Endothelial cell of umbilical vein (primary cell): Measurements from ENCODE around the gene ZBP1. TPM values are rescaled to one million over a fixed set of nuclear protein-coding genes. Genes with fewer than 3 reads are reported as not detected.

ENCODE experiments used
- BruUV-seq: library from RNA; stranded (reverse); fragments of 400-500 nt; replicated peaks from 2 replicates; lab custom pipeline; 2021; lab: Mats Ljungman, UMichigan
- CTCF ChIA-PET: fragments of 300-600, 350-600 bp; sonication (Branson Sonifier 250); formaldehyde crosslinking; loops from one replicate; lab custom pipeline; 2021; ENCODE audit warnings: antibody characterized with exemption, inconsistent platforms; lab: Charles Lee
- POLR2A ChIA-PET: fragments of 300-600, 350-600 bp; sonication (Branson Sonifier 250); formaldehyde crosslinking; loops from one replicate; lab custom pipeline; 2021; ENCODE audit warnings: antibody characterized with exemption, inconsistent platforms; lab: Charles Lee
- DNase-seq: peaks from one replicate; pipeline ENCODE4 v3.0.0-alpha.2; 2011; ENCODE audit warnings: low read depth, low spot score
- FAIRE-seq: peaks from 2 replicates; lab custom pipeline; 2011; peaks lifted over from hg19 to GRCh38; lab: Jason Lieb, UNC
- H2AFZ ChIP-seq: 2 replicates; pipeline ENCODE4 v1.6.0; 2012; ENCODE audit warnings: low read depth, low read length, control low read depth, inconsistent platforms
- H3K27ac ChIP-seq: 2 replicates; pipeline ENCODE4 v1.5.1; 2011; ENCODE audit warnings: low read depth, mild to moderate bottlenecking, control low read depth, low read length, moderate library complexity; ENCODE audit not compliant: insufficient read depth
- H3K27me3 ChIP-seq, 2 experiments: 2 replicates each; pipeline versions ENCODE4 v1.6.0 to v1.6.1; 2011; ENCODE audit warnings: low read length in 2 of 2, mixed read lengths in 1 of 2; ENCODE audit not compliant: control insufficient read depth in 2 of 2, insufficient read depth in 2 of 2
- H3K36me3 ChIP-seq, 2 experiments: 2 replicates in 1 of 2; 3 replicates in 1 of 2; pipeline ENCODE4 v1.5.1; 2011; ENCODE audit warnings: low read length in 2 of 2, mild to moderate bottlenecking in 1 of 2, moderate library complexity in 1 of 2; ENCODE audit not compliant: control insufficient read depth in 2 of 2, insufficient read depth in 2 of 2; ENCODE audit errors: extremely low read depth in 1 of 2
- H3K4me1 ChIP-seq: 3 replicates; pipeline ENCODE4 v1.5.1; 2011; ENCODE audit warnings: mild to moderate bottlenecking, low read length; ENCODE audit not compliant: control insufficient read depth, insufficient read depth; ENCODE audit errors: extremely low read depth
- H3K4me2 ChIP-seq: 2 replicates; pipeline ENCODE4 v1.6.1; 2011; ENCODE audit warnings: low read length, control low read depth, mixed read lengths; ENCODE audit not compliant: insufficient read depth
- H3K4me3 ChIP-seq, 3 experiments: fragments of 200-600 bp in 1 of 3; sonication (generic), shearing (Covaris generic) in 1 of 3; replicated peaks in 1 of 3; 2 replicates each; pipeline ENCODE4 v1.5.1; 2011 to 2016; ENCODE audit warnings: control low read depth in 3 of 3, low read length in 3 of 3, mild to moderate bottlenecking in 2 of 3, inconsistent platforms in 1 of 3, low read depth in 1 of 3, moderate library complexity in 1 of 3; ENCODE audit not compliant: insufficient read depth in 1 of 3
- H3K79me2 ChIP-seq: 2 replicates; pipeline ENCODE4 v1.6.0; 2012; ENCODE audit warnings: low read length, inconsistent platforms; ENCODE audit not compliant: control insufficient read depth, insufficient read depth
- H3K9ac ChIP-seq: replicated peaks from 2 replicates; pipeline ENCODE3; 2011; ENCODE audit warnings: low read length, control low read depth; ENCODE audit not compliant: insufficient read depth; ENCODE audit errors: extremely low read depth
- H3K9me1 ChIP-seq: replicated peaks from 3 replicates; pipeline ENCODE4 v1.6.0; 2011; ENCODE audit warnings: mild to moderate bottlenecking, low read length; ENCODE audit not compliant: control insufficient read depth, insufficient read depth; ENCODE audit errors: extremely low read depth
- H3K9me3 ChIP-seq: replicated peaks from 2 replicates; pipeline ENCODE4 v1.5.1; 2012; ENCODE audit warnings: low read length, inconsistent platforms; ENCODE audit not compliant: control insufficient read depth, insufficient read depth
- H4K20me1 ChIP-seq: replicated peaks from 2 replicates; pipeline ENCODE3; 2011; ENCODE audit warnings: mild to moderate bottlenecking, low read length; ENCODE audit not compliant: control insufficient read depth, insufficient read depth; ENCODE audit errors: extremely low read depth
- EZH2 ChIP-seq: IDR thresholded peaks from 2 replicates; pipeline ENCODE4 v1.6.1; 2012; ENCODE audit warnings: borderline replicate concordance, low read depth, mild to moderate bottlenecking, moderate library complexity, low read length, inconsistent platforms; ENCODE audit not compliant: severe bottlenecking
- FOS ChIP-seq: IDR thresholded peaks from 2 replicates; pipeline ENCODE4 v1.6.1; 2011; ENCODE audit warnings: mild to moderate bottlenecking, low read length, moderate library complexity, borderline replicate concordance; ENCODE audit not compliant: insufficient read depth
- GATA2 ChIP-seq: IDR thresholded peaks from 2 replicates; pipeline ENCODE4 v1.7.0; 2011; ENCODE audit warnings: low read depth, mild to moderate bottlenecking, moderate library complexity, mixed read lengths, low read length; ENCODE audit not compliant: insufficient read length, insufficient read depth
- JUN ChIP-seq: IDR thresholded peaks from 2 replicates; pipeline ENCODE4 v1.6.1; 2011; ENCODE audit warnings: borderline replicate concordance, low read depth; ENCODE audit not compliant: insufficient read length, insufficient read depth
- MYC ChIP-seq: IDR thresholded peaks from one replicate; pipeline ENCODE4 v1.6.1; 2011; ENCODE audit warnings: mild to moderate bottlenecking, low read depth, low read length
- POLR2A ChIP-seq: IDR thresholded peaks from 2 replicates; pipeline ENCODE4 v1.6.1; 2012; ENCODE audit warnings: low read depth, mild to moderate bottlenecking, control low read depth, low read length
- POLR2AphosphoS5 ChIP-seq: IDR thresholded peaks from 2 replicates; pipeline ENCODE4 v1.6.1; 2012; ENCODE audit warnings: low read depth, mild to moderate bottlenecking, control low read depth, low read length, moderate library complexity; ENCODE audit not compliant: insufficient read depth
- dilution Hi-C: fragments of 300-500 bp; cut with MboI; formaldehyde crosslinking; loops from one replicate; pipeline ENCODE4 v1.15.0; 2019; ENCODE audit warnings: low sequenced_read_pairs; ENCODE audit not compliant: extremely low pct_ligation_motif_present
- intact Hi-C: fragments of 100-400 bp; cut with micrococcal nuclease; formaldehyde crosslinking; loops from one replicate; pipeline ENCODE4 v1.10.0; 2022
- polyA plus RNA-seq, 4 experiments: library from polyadenylated mRNA; depleted of rRNA in 3 of 4; stranded (reverse) in 3 of 4; unstranded in 1 of 4; fragments of >200 nt; gene quantifications; 2 replicates each; pipeline versions ENCODE4 v1.2.1 to v1.2.3, GENCODE V29; 2011 to 2012; ENCODE audit warnings: missing spikeins in 1 of 4
- total RNA-seq: library from RNA; stranded (reverse); gene quantifications from 2 replicates; pipeline ENCODE4 v1.2.3, GENCODE V29; 2021
- TF ChIP-seq, protein P1 (sequence below), 2 donors: IDR thresholded peaks; 1 replicate in 1 of 2; 2 replicates in 1 of 2; pipeline ENCODE4 v1.5.1; 2011; ENCODE audit warnings: low read length in 2 of 2, mild to moderate bottlenecking in 2 of 2, moderate library complexity in 2 of 2, control low read depth in 1 of 2, inconsistent platforms in 1 of 2, low read depth in 1 of 2; ENCODE audit not compliant: insufficient read depth in 1 of 2; ENCODE audit errors: extremely low read depth in 1 of 2
- TF ChIP-seq, protein P2 (sequence below): IDR thresholded peaks from 2 replicates; pipeline ENCODE4 v1.6.1; 2011; ENCODE audit not compliant: insufficient read depth, insufficient read length

The ZBP1 gene
- total and polyA plus RNA-seq, 2 donors (not counting 3 experiments of a cell fraction or from before 2014, with no cell fraction given), result not detected

DNA sequence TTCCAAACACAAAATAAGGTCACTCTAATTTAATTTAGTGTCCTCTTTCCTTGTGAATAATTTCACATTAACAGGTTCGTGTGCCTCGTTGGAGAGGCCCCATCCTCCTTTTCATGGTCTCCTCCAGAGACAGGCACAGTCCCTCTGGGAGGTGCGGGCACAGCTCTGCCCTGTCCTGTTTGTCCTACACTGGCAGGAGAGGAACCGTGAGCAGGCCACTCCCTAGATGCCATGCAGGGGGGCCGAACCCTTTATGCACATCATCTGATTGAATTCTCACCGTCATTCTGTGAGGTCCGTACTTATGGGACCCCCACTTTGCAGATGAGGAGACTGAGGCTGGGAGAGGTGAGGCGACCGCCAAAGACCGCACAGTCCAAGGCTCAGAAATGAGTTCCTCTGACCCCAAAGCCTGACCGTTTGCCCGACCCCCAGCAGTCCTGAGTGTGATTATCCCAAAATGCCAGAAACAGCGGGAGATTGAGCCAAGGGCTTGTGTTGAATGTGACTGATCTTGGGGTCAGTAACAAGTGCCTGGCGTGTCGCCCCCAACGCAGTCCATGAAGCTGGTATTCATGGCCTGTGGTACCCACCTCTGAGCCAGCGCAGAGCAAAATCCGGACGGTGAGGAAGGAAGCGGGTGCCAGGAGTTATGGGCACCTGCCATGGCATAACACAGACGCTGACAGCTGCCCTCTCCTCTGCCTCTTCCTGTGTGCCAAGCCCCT lies 46.0 kb upstream of the ZBP1 start:
- H3K4me2 ChIP-seq, result no peak overlapping the region
- DNase-seq (no peak), FAIRE-seq (no peak)
- H2AFZ ChIP-seq, result no peak overlapping the region
- TF ChIP-seq, protein P1, sequence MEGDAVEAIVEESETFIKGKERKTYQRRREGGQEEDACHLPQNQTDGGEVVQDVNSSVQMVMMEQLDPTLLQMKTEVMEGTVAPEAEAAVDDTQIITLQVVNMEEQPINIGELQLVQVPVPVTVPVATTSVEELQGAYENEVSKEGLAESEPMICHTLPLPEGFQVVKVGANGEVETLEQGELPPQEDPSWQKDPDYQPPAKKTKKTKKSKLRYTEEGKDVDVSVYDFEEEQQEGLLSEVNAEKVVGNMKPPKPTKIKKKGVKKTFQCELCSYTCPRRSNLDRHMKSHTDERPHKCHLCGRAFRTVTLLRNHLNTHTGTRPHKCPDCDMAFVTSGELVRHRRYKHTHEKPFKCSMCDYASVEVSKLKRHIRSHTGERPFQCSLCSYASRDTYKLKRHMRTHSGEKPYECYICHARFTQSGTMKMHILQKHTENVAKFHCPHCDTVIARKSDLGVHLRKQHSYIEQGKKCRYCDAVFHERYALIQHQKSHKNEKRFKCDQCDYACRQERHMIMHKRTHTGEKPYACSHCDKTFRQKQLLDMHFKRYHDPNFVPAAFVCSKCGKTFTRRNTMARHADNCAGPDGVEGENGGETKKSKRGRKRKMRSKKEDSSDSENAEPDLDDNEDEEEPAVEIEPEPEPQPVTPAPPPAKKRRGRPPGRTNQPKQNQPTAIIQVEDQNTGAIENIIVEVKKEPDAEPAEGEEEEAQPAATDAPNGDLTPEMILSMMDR (IDR thresholded peaks at IDR 0.05; ENCODE audit: extremely low read depth in 1 of 2, insufficient read depth in 1 of 2, low read depth in 1 of 2, low read length in 2 of 2), result no peak
- TF ChIP-seq, protein P2, sequence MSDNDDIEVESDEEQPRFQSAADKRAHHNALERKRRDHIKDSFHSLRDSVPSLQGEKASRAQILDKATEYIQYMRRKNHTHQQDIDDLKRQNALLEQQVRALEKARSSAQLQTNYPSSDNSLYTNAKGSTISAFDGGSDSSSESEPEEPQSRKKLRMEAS, result no peak
- no peak for TF ChIP-seq GATA2
- no peak for TF ChIP-seq POLR2A
- no peak for TF ChIP-seq FOS
- no peak for TF ChIP-seq JUN
- no peak for TF ChIP-seq MYC
- TF ChIP-seq EZH2, result no peak
- TF ChIP-seq POLR2AphosphoS5, result no peak
- ChIA-PET CTCF (interaction anchor here (1.1 kb wide), 1 partner anchor 43 kb away, joined by 4 read pairs; no protein-coding TSS in a partner anchor), POLR2A (no interaction called here)
- H3K9me1 ChIP-seq, result no peaks in the 10 kb centered on the region
- no TSS peak for BruUV-seq
- H3K9ac ChIP-seq, result no peak overlapping the region
- intact Hi-C loops (no loop called here), dilution Hi-C loops (no loop called here)
- no peaks in the 10 kb centered on the region for H3K4me1 ChIP-seq
- peaks cover 33% of the 10 kb centered on the region for H3K79me2 ChIP-seq
- H3K27ac ChIP-seq, result no peak overlapping the region
- no peaks in the 10 kb centered on the region for H3K27me3 ChIP-seq
- H3K4me3 ChIP-seq, result no peak overlapping the region
- H3K9me3 ChIP-seq, result no peaks in the 10 kb centered on the region
- H3K36me3 ChIP-seq, result no peaks in the 10 kb centered on the region
- no peaks in the 10 kb centered on the region for H4K20me1 ChIP-seq
